Right cardiac atrium (tissue), 5 donors: ENCODE data around the gene PIN4. TPM values are rescaled to one million over a fixed set of nuclear protein-coding genes. Genes with fewer than 3 reads are reported as not detected.
A peak's percentile ranks its signal among the peaks of the same experiment; 100 is the strongest.
"Not testable (repeated sequence)": the region's sequence is repeated elsewhere in the genome, so short reads cannot be mapped to it uniquely, and the experiment has no call there.

Experiments
- ATAC-seq, 2 donors: fragments of 200-7000 bp; cut with Tn5 transposase; one replicate each; pipeline versions ENCODE4 v1.8.0 to v1.9.1; 2020; ENCODE audit warnings: moderate library complexity in 2 of 2, mild to moderate bottlenecking in 1 of 2
- DNase-seq, 3 donors: peaks; one replicate each; pipeline ENCODE4 v3.0.0-alpha.2; 2020
- H3K27ac ChIP-seq: one replicate; pipeline ENCODE4 v1.5.1; 2013; ENCODE audit warnings: mild to moderate bottlenecking, low read length, control low read depth, moderate library complexity
- H3K27me3 ChIP-seq: one replicate; pipeline ENCODE4 v1.6.1; 2013; ENCODE audit not compliant: control insufficient read depth, insufficient read depth
- H3K4me1 ChIP-seq: one replicate; pipeline ENCODE4 v1.6.1; 2013; ENCODE audit warnings: low read length; ENCODE audit not compliant: control insufficient read depth, insufficient read depth
- H3K4me3 ChIP-seq: one replicate; pipeline ENCODE4 v1.5.1; 2013; ENCODE audit warnings: low read length, control low read depth
- H3K9me3 ChIP-seq: one replicate; pipeline ENCODE4 v1.6.1; 2013; ENCODE audit warnings: low read length; ENCODE audit not compliant: control insufficient read depth
- WGBS: extraction: QIAGEN DNeasy Blood & Tissue Kit; methylation state at CpG from one replicate; pipeline ENCODE4 v1.1.7; 2013; 5-methylcytosine and 5-hydroxymethylcytosine counted together
- intact Hi-C, 4 donors: fragments of 100-400 bp; cut with DNase I; formaldehyde crosslinking; loops; one replicate each; pipeline versions ENCODE4 v1.11.0 to v1.14.0; 2022 to 2023
- polyA plus RNA-seq: library from polyadenylated mRNA; stranded (reverse); fragments of 200-250 nt; gene quantifications from one replicate; pipeline ENCODE4 v1.2.3, GENCODE V29; 2013
- total RNA-seq, 4 donors: library from RNA; stranded (reverse); fragmentation: NEBNext Ultra II Directional; extraction: Animal tissue kit (Norgen Biotek cat#: 25700); gene quantifications; one replicate each; pipeline ENCODE4 v1.2.1, GENCODE V29; 2021
- donor health status: healthy with polysubstance abuse.
- donor health status: DM: no; HTN: yes; CAD: no.
- donor health status: DM: no; HTN: no; CAD: no.
- donor health status: DM: no; HTN: yes; CAD: no; lungs with severe emphysema.
- donor health status: DM: yes; HTN: yes; CAD: no.

PIN4 gene
- total and polyA plus RNA-seq, 5 donors: 8.9 to 22.4 (median 10.6) TPM

DNA sequence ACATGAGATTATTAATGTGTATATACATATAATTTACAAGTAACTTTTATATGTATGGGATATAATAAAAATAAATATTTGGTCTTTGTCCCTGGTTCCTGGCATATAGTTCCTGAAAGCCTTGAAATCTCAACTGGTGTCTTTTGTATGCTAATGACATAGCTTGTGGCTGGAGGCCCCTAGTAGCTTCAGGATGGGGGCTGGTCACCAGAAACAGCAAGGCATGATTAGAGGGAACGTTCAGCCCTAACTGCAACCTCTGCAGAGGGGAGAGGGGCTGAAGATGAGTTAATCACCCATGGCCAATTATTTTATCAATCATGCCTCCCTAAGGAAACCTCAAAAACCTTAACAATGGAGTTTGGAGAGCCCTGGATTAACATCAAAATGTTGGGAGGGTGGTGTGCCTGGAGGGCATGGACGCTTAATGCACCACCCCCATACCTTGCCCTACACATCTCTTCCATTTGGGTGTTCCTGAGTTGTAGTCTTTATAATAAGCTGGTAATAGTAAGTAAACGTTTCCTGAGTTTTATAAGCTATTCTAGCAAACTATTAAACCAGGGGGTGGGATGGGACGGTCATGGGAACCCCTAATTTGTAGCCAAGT lies 21.3 kb downstream of the PIN4 start:
- Histone ChIP-seq H3K9me3 (no peaks in the 10 kb centered on the region), H3K27ac (no peak overlapping the region), H3K4me3 (no peak overlapping the region), H3K27me3 (no peaks in the 10 kb centered on the region), H3K4me1 (no peaks in the 10 kb centered on the region)
- no peak for DNase-seq
- intact Hi-C loops: no loop called here
- WGBS: 78% methylated on average over 4 of the region's 4 CpGs
- no peak for ATAC-seq

DNA sequence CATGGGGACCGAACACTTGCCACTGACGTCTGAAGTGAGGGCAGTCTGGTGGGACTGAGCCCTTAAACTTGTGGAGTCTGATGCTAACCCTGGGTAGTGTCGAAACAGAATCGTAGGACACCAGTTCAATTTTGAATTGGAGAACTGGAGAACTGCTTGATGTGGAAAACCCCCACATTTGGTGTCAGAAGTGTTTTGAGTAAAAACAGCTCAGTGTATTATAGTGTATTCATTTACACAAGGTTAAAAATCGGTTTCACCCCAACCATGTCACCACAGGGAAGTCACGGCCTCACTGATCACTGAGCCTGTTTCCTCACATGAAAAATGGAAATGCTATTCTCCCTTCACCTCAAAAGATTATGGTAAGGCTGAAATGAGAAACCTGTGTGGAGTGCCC lies 21.9 kb downstream of the PIN4 start:
- DNase-seq (no peak), ATAC-seq (no peak)
- H3K9me3 ChIP-seq: no peaks in the 10 kb centered on the region
- H3K4me1 ChIP-seq: no peaks in the 10 kb centered on the region
- intact Hi-C loops: no loop called here
- 93% methylated on average over 6 of the region's 6 CpGs for WGBS
- no peaks in the 10 kb centered on the region for H3K27me3 ChIP-seq
- H3K4me3 ChIP-seq: no peak overlapping the region
- H3K27ac ChIP-seq: no peak overlapping the region

GRCh38 chrX:72205706-72206105 lies 24.1 kb downstream of the PIN4 start:
- no peak for ATAC-seq
- Histone ChIP-seq H3K27me3 (no peaks in the 10 kb centered on the region), H3K27ac (no peak overlapping the region), H3K4me3 (no peak overlapping the region), H3K9me3 (no peaks in the 10 kb centered on the region), H3K4me1 (no peaks in the 10 kb centered on the region)
- DNase-seq: no peak
- 91% methylated on average over 2 of the region's 2 CpGs for WGBS
- intact Hi-C loops: no loop called here

- no peak for DNase-seq
These were observed 25.8 kb downstream of the PIN4 start for GRCh38 chrX:72207366-72207765.

DNA sequence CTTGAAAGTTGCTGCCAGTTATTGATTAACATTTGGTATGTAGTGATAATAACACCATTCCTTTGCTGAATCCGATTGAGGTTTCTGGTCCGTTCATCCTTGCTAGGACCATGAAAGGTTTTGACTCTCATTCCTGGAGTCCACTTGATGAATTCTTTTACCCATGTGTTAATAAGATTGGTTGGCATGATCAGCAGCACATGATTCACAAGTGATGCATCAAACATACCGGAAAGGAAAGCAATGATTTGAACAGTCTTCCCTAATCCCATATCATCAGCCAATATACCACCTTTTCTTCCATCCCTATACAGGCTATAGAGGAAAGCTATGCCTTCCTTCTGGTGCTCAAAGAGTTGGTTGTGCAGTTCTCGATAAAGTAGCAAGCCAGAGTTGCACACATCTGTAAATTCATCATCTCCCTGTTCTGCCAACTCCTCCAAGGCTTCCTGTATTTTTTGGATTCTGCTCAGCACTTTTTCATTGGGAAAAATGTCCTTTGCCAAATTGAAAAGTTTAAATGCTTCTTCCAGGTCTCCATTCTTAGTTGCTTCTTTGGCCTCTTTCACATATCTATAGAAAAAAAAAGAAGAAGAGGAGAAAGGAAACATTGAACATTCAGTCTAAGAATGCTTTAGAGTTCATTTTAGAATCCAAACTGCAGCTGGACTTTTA lies 26.7 kb downstream of the PIN4 start:
- intact Hi-C loops: no loop called here
- DNase-seq (no peak), ATAC-seq (no peak)
- Histone ChIP-seq H3K4me1 (no peaks in the 10 kb centered on the region), H3K4me3 (no peak overlapping the region), H3K9me3 (no peaks in the 10 kb centered on the region), H3K27ac (no peak overlapping the region), H3K27me3 (no peaks in the 10 kb centered on the region)
- 77% methylated on average over 4 of the region's 4 CpGs for WGBS

More at GRCh38 chrX:72207366-72207765, 25.8 kb downstream of the PIN4 start:
- Histone ChIP-seq H3K27ac (no peak overlapping the region), H3K4me3 (no peak overlapping the region), H3K27me3 (no peaks in the 10 kb centered on the region), H3K4me1 (no peaks in the 10 kb centered on the region), H3K9me3 (no peaks in the 10 kb centered on the region)
- 93% methylated on average over 4 of the region's 4 CpGs for WGBS
- intact Hi-C loops: no loop called here
- ATAC-seq: no peak

DNA sequence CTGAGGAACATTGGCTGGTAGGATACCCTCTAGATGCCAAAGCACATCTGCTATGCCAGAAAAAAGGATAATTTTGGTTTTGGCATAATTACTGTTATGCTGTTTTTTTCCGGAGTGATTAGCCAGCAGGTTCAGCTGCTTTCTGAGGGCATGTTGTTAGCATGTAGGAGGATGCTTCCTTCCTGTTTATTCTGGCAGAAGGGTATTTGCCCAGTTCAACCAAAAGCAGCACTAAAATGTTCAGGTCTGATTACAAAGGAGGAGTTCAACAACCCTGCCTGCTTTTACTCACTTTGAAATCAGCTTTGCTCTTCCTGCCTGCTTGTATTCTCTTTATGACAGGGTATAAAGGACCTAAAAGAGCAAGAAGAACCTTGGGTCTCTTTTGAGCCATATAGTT lies 35.4 kb downstream of the PIN4 start:
- no peaks in the 10 kb centered on the region for H3K9me3 ChIP-seq
- no peak overlapping the region for H3K27ac ChIP-seq
- 39% methylated on average over 1 of the region's 1 CpG for WGBS
- intact Hi-C loops: no loop called here
- no peaks in the 10 kb centered on the region for H3K4me1 ChIP-seq
- no peaks in the 10 kb centered on the region for H3K27me3 ChIP-seq
- ATAC-seq: no peak
- no peak for DNase-seq
- no peak overlapping the region for H3K4me3 ChIP-seq

GRCh38 chrX:72220375-72220774 lies 38.8 kb downstream of the PIN4 start:
- DNase-seq, H3K9me3 ChIP-seq, intact Hi-C loops, H3K4me1 ChIP-seq, H3K27me3 ChIP-seq, H3K27ac ChIP-seq, ATAC-seq, H3K4me3 ChIP-seq: not testable (repeated sequence)
- 97% methylated on average over 3 of the region's 3 CpGs for WGBS

DNA sequence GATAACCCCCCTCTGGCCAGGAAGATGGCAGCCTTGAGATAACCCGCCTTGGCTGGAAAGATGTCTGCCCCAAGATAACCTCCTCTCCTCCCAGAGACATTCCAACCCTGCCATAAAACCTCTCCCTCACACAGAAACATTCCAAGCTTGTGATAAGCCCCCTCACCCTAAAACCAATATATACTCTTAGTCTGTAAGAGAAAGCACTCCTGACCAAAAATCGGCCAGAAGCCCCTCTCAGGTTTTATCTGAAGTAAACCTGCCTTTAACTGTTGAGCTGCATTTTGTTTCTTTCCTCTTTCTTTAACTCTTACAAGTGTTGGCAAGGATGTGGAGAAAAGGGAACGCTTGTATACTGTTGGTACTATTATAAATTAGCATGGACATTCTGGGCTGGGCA lies 48.7 kb downstream of the PIN4 start:
- DNase-seq (no peak), ATAC-seq (no peak)
- Histone ChIP-seq H3K27me3 (no peaks in the 10 kb centered on the region), H3K4me1 (no peaks in the 10 kb centered on the region), H3K27ac (no peak overlapping the region), H3K9me3 (no peaks in the 10 kb centered on the region), H3K4me3 (no peak overlapping the region)
- 96% methylated on average over 3 of the region's 3 CpGs for WGBS
- intact Hi-C loops: no loop called here

DNA sequence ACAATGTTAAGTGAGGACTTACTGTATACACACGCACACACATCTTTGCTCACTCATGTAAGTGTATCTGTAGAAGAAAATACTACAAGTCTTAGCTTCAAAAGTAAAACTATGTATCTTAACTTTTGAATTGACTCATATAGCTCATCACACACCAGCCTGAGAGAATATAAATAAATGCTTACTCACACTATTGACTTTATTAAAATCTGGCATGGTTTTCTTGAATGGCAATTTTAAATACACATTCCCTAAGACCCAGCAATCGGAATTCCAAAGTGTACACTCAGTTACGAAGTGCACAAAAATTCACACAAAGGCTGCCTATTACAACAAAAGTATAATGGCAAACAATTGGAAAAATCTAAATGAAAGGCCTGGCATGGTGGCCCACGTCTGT lies 55.3 kb downstream of the PIN4 start:
- Histone ChIP-seq H3K9me3 (no peaks in the 10 kb centered on the region), H3K27ac (no peak overlapping the region), H3K4me1 (no peaks in the 10 kb centered on the region), H3K4me3 (no peak overlapping the region), H3K27me3 (no peaks in the 10 kb centered on the region)
- 94% methylated on average over 4 of the region's 4 CpGs for WGBS
- DNase-seq: no peak
- intact Hi-C loops: no loop called here
- ATAC-seq: no peak

- no peaks in the 10 kb centered on the region for H3K4me1 ChIP-seq
- DNase-seq (no peak), ATAC-seq (no peak)
- intact Hi-C loops: no loop called here
- WGBS: 22% methylated on average over 6 of the region's 6 CpGs
- no peak overlapping the region for H3K4me3 ChIP-seq
- H3K9me3 ChIP-seq: no peaks in the 10 kb centered on the region
- no peak overlapping the region for H3K27ac ChIP-seq
- no peaks in the 10 kb centered on the region for H3K27me3 ChIP-seq
These were observed 56.6 kb downstream of the PIN4 start for GRCh38 chrX:72238183-72238582.

DNA sequence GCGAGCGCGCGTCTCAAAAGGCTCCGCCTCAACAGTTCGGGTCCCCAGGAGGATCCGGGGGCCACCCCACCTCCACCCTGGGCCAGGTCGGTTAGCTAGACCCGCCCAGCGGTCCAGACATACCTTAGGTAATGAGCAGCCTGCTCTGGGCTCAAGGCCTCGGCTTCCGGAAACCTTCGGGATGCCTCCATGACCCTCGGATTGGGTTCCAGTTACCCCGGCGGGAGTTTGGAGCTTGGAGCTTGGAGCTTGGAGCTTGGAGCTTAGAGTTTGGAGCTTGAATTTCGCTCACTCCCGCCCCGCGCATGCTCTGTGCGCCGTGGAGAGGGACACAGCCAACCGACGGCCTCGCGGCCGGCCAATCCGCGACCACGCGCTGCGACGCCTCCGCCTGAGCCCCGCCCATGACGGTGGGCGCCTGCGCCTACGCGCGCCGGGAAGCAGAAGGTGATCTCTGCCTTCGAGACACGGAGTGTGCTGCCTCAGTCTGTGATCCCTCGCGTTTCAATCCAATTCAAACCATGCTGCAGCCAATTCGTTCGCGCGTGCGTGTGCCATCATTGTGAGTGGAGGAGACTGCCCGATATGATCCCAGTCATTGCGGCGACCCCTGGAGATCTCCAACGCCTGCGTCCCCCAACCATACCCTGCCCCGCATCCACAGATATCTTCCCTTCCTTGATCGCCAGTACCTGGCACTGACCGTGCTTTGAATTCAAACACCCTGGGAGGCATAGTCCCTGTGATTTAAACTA lies 57.3 kb downstream of the PIN4 start, which contains the start of gene ERCC6L:
ERCC6L (minus strand) TSS at position 307 of the 755 bp plus-strand sequence; CDS start at position 191, 116 bp downstream.
- Histone ChIP-seq H3K4me1 (no peaks in the 10 kb centered on the region), H3K27ac (no peak within 1 kb of the TSS), H3K9me3 (no peaks in the 10 kb centered on the region), H3K4me3 (no peak within 1 kb of the TSS), H3K27me3 (no peaks in the 10 kb centered on the region)
- intact Hi-C loops: no loop called here
- 1% methylated on average over 59 of the region's 59 CpGs for WGBS
- DNase-seq: peak; percentile 89 to 96 (median 96)
- peak; percentile 99 to 100 for ATAC-seq
